HUES64 (cell line): Measurements from ENCODE around the gene POU6F2.

ENCODE experiments used
- H3K27ac ChIP-seq: 2 replicates; pipeline ENCODE4 v1.7.0; 2013; ENCODE audit warnings: low read depth, low read length, inconsistent platforms
- H3K27me3 ChIP-seq: 2 replicates; pipeline ENCODE4 v1.6.1; 2013; ENCODE audit warnings: mild to moderate bottlenecking, low read length; ENCODE audit not compliant: insufficient read depth
- H3K36me3 ChIP-seq: 2 replicates; pipeline ENCODE4 v1.6.1; 2013; ENCODE audit warnings: mild to moderate bottlenecking, low read length; ENCODE audit not compliant: insufficient read depth
- H3K4me1 ChIP-seq: 2 replicates; pipeline ENCODE4 v1.6.1; 2013; ENCODE audit warnings: mild to moderate bottlenecking, low read length, moderate library complexity; ENCODE audit not compliant: insufficient read depth
- H3K4me3 ChIP-seq: 2 replicates; pipeline ENCODE4 v1.5.1; 2013; ENCODE audit warnings: mild to moderate bottlenecking, low read length, moderate library complexity
- H3K9ac ChIP-seq: 2 replicates; pipeline ENCODE4 v1.6.1; 2013; ENCODE audit warnings: mild to moderate bottlenecking, low read depth, low read length
- H3K9me3 ChIP-seq: 2 replicates; pipeline ENCODE4 v1.6.1; 2013; ENCODE audit warnings: low read depth, low read length; ENCODE audit not compliant: insufficient read depth
- WGBS: fragments of 150-250, 120-280 bp; methylation state at CpG from one replicate; pipeline ENCODE4 v1.1.7; 2013; ENCODE audit warnings: missing lambda C conversion rate; 5-methylcytosine and 5-hydroxymethylcytosine counted together

Gene POU6F2

GRCh38 chr7:39091145-39091544, 113.4 kb downstream of the POU6F2 start:
- no peaks in the 10 kb centered on the region for H3K36me3 ChIP-seq
- H3K27me3 ChIP-seq = no peaks in the 10 kb centered on the region
- 91% methylated on average over 1 of the region's 2 CpGs for WGBS
- no peaks in the 10 kb centered on the region for H3K9me3 ChIP-seq
- H3K4me1 ChIP-seq = peaks cover 26% of the 10 kb centered on the region; the same call in 1 of the 2 replicates
- H3K27ac ChIP-seq = no peak overlapping the region
- H3K4me3 ChIP-seq = no peak overlapping the region
- H3K9ac ChIP-seq = no peak overlapping the region

DNA sequence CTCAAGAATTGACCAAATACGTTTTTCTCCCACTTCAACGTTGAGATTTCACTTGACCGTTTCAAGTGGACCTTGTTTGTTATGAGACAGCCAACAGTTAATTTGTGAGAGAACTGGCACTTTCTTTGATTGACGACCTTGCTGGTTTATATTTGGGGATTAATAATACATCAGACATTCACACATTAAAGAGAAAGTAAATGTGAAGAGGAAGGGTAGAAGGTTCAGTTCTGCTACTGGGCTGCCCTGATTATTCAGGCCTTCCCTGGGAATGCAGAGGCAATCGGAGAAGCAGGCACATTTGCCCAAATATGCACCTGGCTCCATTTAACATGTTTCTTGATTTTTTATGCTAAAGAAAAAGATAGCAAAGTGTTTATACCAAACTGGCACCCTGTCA, 114.1 kb downstream of the POU6F2 start:
- H3K9ac ChIP-seq = no peak overlapping the region
- H3K36me3 ChIP-seq = no peaks in the 10 kb centered on the region
- WGBS = 88% methylated on average over 4 of the region's 5 CpGs
- no peaks in the 10 kb centered on the region for H3K27me3 ChIP-seq
- H3K4me1 ChIP-seq = peaks cover 20% of the 10 kb centered on the region; the same call in 1 of the 2 replicates
- no peak overlapping the region for H3K4me3 ChIP-seq
- no peak overlapping the region for H3K27ac ChIP-seq
- no peaks in the 10 kb centered on the region for H3K9me3 ChIP-seq

- Histone ChIP-seq H3K9me3 (no peaks in the 10 kb centered on the region), H3K4me1 (peaks cover 3% of the 10 kb centered on the region; the same call in 1 of the 2 replicates), H3K4me3 (no peak overlapping the region), H3K36me3 (no peaks in the 10 kb centered on the region), H3K27ac (no peak overlapping the region), H3K9ac (no peak overlapping the region), H3K27me3 (no peaks in the 10 kb centered on the region)
- WGBS = 100% methylated on average over 1 of the region's 2 CpGs
Measured at GRCh38 chr7:39094731-39095130, 117.0 kb downstream of the POU6F2 start.

DNA sequence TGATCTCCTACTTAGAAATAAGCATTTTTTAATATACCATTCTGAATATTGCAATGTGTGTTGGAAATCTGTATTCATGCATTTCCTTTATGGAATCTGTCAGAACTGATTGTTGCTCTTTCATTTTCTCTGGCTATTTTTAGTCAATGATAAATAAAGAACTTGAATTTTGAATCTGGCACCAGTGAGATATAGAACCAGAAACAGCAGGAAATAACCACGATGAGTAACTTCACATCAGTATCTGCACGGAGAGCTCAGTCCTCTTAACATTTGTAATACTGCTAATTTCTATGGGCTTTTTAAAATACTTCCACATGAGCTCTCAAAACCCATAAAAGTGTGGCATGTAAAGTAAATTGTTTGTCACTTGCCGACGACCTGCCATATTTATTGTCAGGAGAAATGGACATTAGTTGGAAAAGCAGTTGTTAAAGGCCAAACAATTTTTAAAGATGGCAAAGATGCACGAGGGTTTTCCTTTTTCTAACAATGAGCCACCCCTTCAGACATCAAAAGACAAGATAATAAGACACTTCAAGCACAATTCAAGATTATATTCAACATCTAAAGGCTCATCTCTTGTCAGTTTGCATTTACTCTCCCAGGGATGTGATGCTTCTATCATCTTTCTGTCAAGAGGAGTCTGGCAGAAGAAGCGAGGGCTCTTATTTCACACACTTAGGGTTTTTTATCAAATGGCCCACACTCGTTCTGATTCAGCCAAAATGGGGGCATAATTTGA, 118.3 kb downstream of the POU6F2 start:
- Histone ChIP-seq H3K27ac (no peak overlapping the region), H3K4me1 (no peaks in the 10 kb centered on the region), H3K27me3 (no peaks in the 10 kb centered on the region), H3K9me3 (no peaks in the 10 kb centered on the region), H3K9ac (no peak overlapping the region), H3K4me3 (no peak overlapping the region), H3K36me3 (no peaks in the 10 kb centered on the region)
- WGBS = 92% methylated on average over 7 of the region's 7 CpGs

GRCh38 chr7:39098506-39098905, 120.8 kb downstream of the POU6F2 start:
- no peaks in the 10 kb centered on the region for H3K4me1 ChIP-seq
- H3K4me3 ChIP-seq = no peak overlapping the region
- no peaks in the 10 kb centered on the region for H3K27me3 ChIP-seq
- no peaks in the 10 kb centered on the region for H3K36me3 ChIP-seq
- H3K9ac ChIP-seq = no peak overlapping the region
- H3K27ac ChIP-seq = no peak overlapping the region
- WGBS = 95% methylated on average over 3 of the region's 3 CpGs
- H3K9me3 ChIP-seq = no peaks in the 10 kb centered on the region

- Histone ChIP-seq H3K27me3 (no peaks in the 10 kb centered on the region), H3K9me3 (no peaks in the 10 kb centered on the region), H3K27ac (no peak overlapping the region), H3K36me3 (no peaks in the 10 kb centered on the region), H3K9ac (no peak overlapping the region), H3K4me3 (no peak overlapping the region), H3K4me1 (no peaks in the 10 kb centered on the region)
- WGBS = 91% methylated on average over 3 of the region's 3 CpGs
Measured at GRCh38 chr7:39099146-39099545, 121.4 kb downstream of the POU6F2 start.

- H3K27me3 ChIP-seq = no peaks in the 10 kb centered on the region
- no peaks in the 10 kb centered on the region for H3K4me1 ChIP-seq
- H3K36me3 ChIP-seq = no peaks in the 10 kb centered on the region
- WGBS = 88% methylated on average over 2 of the region's 2 CpGs
- H3K4me3 ChIP-seq = no peak overlapping the region
- H3K9me3 ChIP-seq = no peaks in the 10 kb centered on the region
- no peak overlapping the region for H3K27ac ChIP-seq
- H3K9ac ChIP-seq = no peak overlapping the region
Measured at GRCh38 chr7:39100270-39100669, 122.6 kb downstream of the POU6F2 start.

DNA sequence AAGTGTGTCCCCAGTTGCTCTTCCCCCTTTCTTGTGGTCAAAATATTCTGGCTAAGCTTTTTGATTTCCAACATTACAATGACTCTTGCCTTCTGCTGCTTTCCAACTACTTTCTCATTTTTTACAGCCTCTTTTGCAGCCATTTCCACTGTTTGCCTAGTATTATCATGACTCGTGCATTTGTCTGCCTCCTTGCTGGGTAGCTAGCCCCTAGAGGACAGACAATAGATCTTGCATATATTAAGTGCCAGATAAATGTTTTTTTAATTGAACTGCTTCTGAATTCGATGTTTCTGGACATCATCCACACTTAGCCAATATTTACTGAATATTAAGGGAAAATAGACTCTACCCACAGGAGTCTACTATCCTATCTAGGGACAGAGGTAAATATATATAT, 124.5 kb downstream of the POU6F2 start:
- WGBS = 83% methylated on average over 1 of the region's 2 CpGs
- Histone ChIP-seq H3K4me1 (no peaks in the 10 kb centered on the region), H3K27me3 (no peaks in the 10 kb centered on the region), H3K36me3 (no peaks in the 10 kb centered on the region), H3K9ac (no peak overlapping the region), H3K9me3 (no peaks in the 10 kb centered on the region), H3K27ac (no peak overlapping the region), H3K4me3 (no peak overlapping the region)

DNA sequence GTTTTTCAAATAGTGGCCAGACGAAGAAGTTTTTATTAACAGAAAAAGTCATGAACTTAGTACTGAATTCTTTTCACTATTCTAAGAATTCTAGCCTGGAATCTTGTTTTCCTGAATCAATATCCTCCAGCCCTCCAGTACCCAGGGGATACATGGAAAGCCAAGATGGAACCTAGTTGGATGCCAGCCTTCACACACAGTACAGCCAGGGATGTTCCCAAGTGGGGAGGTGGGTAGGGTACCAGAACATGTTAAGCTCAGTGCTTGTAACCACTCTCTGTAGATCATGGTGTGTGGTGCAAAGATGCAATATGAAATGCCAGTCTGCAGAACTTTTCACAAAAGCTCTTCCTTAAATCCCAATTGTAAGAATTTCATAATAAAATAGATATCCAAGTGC, 128.0 kb downstream of the POU6F2 start:
- Histone ChIP-seq H3K9me3 (no peaks in the 10 kb centered on the region), H3K9ac (no peak overlapping the region), H3K36me3 (no peaks in the 10 kb centered on the region), H3K27ac (no peak overlapping the region), H3K27me3 (no peaks in the 10 kb centered on the region), H3K4me3 (no peak overlapping the region), H3K4me1 (no peaks in the 10 kb centered on the region)
- 90% methylated on average over 1 of the region's 1 CpG for WGBS

GRCh38 chr7:39125846-39126245, 148.1 kb downstream of the POU6F2 start:
- H3K9me3 ChIP-seq = no peaks in the 10 kb centered on the region
- no peaks in the 10 kb centered on the region for H3K27me3 ChIP-seq
- WGBS = 84% methylated on average over 3 of the region's 3 CpGs
- H3K36me3 ChIP-seq = no peaks in the 10 kb centered on the region
- H3K9ac ChIP-seq = no peak overlapping the region
- H3K4me1 ChIP-seq = peaks cover 4% of the 10 kb centered on the region; the same call in 1 of the 2 replicates
- H3K27ac ChIP-seq = no peak overlapping the region
- no peak overlapping the region for H3K4me3 ChIP-seq

GRCh38 chr7:39127058-39127457, 149.3 kb downstream of the POU6F2 start:
- H3K36me3 ChIP-seq = no peaks in the 10 kb centered on the region
- 95% methylated on average over 3 of the region's 3 CpGs for WGBS
- H3K9ac ChIP-seq = no peak overlapping the region
- peaks cover 4% of the 10 kb centered on the region; the same call in 1 of the 2 replicates for H3K4me1 ChIP-seq
- H3K4me3 ChIP-seq = no peak overlapping the region
- no peak overlapping the region for H3K27ac ChIP-seq
- H3K27me3 ChIP-seq = no peaks in the 10 kb centered on the region
- no peaks in the 10 kb centered on the region for H3K9me3 ChIP-seq
